GM13977 (cell line): ENCODE data around the gene TRIO.

Experiments
- DNase-seq: peaks from one replicate; pipeline ENCODE4 v3.0.0; 2012; ENCODE audit warnings: low spot score
- CTCF ChIP-seq: IDR thresholded peaks from 2 replicates; pipeline ENCODE4 v1.5.1; 2012; ENCODE audit warnings: mild to moderate bottlenecking, control low read depth; ENCODE audit not compliant: insufficient read depth; ENCODE audit errors: extremely low read depth, missing control alignments
- in situ Hi-C: fragments of 300-500 bp; cut with MboI; formaldehyde crosslinking; loops from one replicate; pipeline ENCODE4 v1.12.0; 2022; ENCODE audit warnings: low sequenced_read_pairs, low pct_unique_long_range_greater_than_20kb, mixed read lengths, inconsistent platforms; ENCODE audit not compliant: unreplicated experiment

The TRIO gene

GRCh38 chr5:14295610-14296009, 152.5 kb downstream of the TRIO start:
- TF ChIP-seq CTCF: no peak
- DNase-seq: no peak
- in situ Hi-C loops: no loop called here

- DNase-seq: no peak
- TF ChIP-seq CTCF: no peak
- in situ Hi-C loops: no loop called here
Observed at GRCh38 chr5:14296533-14297331, 153.6 kb downstream of the TRIO start.

DNA sequence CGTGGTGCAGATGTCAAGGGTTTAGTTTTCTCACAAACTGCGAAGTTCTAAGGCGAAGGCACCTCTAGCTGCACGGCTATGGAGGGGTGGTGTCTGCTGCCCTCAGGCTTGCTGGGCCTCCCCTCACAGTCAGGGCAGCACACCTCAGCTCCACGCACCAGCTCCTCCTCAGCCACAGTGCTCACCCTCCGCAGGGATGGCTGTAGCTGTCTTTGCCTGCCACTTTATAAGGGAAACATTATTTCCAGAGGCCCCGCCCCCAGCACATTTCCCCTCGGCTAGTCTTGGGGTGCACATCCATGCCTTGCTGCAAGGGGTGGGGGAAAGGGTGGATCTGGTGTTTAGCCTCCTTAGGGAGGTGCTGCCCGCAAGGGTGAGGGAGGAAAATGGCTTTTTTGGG, 154.6 kb downstream of the TRIO start:
- TF ChIP-seq CTCF: no peak
- in situ Hi-C loops: no loop called here
- no peak for DNase-seq

DNA sequence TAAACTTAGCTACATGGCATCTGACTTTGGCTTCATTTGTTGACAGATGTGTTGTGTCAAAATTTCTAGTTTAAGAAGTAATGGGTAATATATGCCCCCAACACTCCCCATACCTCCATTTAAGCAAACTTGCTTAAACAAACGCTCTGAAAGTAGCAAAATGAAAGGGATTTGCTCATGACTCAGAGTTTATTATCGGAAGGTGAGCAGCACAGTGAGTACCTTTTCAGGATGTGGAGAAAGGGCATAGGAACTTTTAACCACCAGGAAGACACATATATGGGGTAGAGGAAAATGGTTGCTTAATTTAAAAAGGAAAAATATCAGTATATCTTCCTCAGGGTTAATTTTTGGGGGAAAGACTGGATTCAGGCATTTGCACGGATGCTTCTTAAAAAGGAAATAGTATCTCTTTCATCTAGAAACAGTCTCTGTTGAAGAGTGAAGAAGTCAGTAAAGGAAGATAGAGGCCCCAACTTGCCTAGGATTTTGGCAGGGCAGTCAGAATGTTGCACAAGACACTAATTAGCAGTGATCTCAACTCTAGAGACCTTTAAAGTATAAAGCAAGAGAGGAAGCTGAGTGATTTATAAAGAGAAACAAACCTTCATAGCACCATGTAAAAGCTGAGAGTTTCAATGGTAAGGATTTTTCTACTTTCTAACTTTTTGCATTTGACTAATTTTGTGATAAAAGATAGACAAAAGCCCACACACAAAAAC, 155.1 kb downstream of the TRIO start:
- in situ Hi-C loops: no loop called here
- TF ChIP-seq CTCF: no peak
- DNase-seq: no peak

- DNase-seq: no peak
- no peak for TF ChIP-seq CTCF
- in situ Hi-C loops: no loop called here
Observed at GRCh38 chr5:14299666-14300065, 156.5 kb downstream of the TRIO start.

GRCh38 chr5:14301186-14301585, 158.0 kb downstream of the TRIO start:
- in situ Hi-C loops: no loop called here
- DNase-seq: no peak
- TF ChIP-seq CTCF: no peak
